ENCODE results near the gene LGR6.
"Not testable (repeated sequence)": the region's sequence is repeated elsewhere in the genome, so short reads cannot be mapped to it uniquely, and the experiment has no call there.

The LGR6 gene

DNA sequence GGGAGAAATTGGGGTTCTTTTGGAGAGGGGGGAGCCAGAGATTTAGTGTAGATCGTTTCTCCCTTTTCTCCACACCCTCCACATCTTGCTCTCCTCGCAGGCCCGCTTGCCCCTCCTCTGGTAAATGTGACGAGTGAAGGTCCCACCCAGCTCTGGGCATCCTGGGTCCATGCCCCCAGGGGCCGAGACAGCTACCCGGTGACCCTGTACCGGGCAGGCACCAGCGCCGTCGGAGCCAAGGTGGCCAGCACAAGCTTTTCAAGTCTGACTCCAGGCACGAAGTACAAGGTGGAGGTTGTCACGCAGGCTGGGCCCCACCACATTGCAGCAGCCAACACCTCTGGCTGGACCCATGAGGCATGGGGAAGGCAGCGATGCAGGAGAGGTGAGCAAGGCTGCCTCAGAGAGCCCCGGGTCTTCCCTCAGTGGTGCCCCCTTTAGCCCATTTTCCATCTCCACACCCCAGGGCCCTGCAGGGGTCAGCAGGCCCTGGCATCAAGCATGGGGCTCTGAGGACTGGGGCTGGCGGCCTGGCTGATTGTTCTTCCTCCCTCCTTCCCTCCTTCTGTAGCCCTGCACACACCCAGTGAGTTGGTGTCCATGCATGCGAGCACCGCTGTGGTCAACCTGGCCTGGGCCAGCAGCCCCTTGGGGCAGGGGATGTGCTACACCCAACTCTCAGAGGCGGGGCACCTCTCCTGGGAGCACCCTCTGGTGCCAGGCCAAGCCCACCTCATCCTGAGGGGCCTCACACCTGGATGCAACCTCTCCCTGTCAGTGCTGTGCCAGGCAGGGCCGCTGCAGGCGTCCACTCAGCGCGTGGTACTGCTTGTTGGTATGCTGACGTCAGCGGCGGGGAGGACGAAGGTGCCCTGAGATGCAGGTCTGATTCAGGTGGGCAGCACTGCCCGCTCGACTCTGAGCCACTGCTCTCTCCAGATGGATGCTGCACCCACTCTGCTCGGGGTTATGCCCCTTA, 16.4 kb upstream of the LGR6 start:
- no peak for DNase-seq

DNA sequence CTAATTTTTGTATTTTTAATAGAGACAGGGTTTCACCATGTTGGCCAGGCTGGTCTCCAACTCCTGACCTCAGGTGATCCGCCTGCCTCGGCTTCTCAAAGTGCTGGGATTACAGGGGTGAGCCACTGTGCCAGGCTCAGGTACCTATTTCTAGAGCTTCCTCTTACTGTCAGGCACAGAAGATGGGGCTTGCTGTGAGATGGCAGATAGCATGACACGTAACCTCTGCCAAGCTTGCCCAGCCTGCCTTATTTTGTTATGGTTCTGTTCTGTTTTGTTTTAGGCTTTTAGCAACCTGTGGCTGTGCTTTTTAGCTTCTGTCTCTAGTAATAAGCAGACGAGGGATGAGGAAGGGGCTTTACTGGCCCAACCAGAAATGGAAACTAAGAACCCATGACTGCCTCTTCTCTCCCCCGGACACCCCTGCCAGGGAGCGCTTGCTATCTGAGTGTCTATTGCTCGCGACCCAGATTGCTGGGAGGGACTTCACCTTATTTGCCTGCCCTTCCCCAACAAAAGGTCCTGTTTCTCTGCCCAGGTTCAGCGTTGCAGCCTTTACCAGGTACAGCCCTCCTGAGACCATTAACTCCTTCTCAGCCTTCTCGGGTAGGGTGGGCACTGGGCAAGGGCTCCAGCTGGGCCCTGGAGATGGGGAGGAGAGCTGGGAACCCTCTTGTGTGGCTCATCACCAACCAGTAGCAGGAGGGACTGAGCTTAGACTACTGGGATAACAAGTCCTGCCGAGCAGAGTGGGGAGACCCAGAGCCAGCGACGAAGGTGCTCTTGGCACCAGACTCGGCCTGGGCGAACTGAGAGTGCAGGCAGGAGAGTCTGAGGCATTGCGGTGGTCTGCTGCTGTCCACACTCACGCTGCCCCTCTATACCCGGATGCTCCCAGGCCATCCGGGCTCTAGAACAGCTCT, 13.5 kb upstream of the LGR6 start:
- no peak for DNase-seq

GRCh38 chr1:202180751-202181139, 12.9 kb upstream of the LGR6 start:
- DNase-seq, result not testable (repeated sequence)

- no peak for DNase-seq
Observed at GRCh38 chr1:202181586-202181985, 12.0 kb upstream of the LGR6 start.

DNA sequence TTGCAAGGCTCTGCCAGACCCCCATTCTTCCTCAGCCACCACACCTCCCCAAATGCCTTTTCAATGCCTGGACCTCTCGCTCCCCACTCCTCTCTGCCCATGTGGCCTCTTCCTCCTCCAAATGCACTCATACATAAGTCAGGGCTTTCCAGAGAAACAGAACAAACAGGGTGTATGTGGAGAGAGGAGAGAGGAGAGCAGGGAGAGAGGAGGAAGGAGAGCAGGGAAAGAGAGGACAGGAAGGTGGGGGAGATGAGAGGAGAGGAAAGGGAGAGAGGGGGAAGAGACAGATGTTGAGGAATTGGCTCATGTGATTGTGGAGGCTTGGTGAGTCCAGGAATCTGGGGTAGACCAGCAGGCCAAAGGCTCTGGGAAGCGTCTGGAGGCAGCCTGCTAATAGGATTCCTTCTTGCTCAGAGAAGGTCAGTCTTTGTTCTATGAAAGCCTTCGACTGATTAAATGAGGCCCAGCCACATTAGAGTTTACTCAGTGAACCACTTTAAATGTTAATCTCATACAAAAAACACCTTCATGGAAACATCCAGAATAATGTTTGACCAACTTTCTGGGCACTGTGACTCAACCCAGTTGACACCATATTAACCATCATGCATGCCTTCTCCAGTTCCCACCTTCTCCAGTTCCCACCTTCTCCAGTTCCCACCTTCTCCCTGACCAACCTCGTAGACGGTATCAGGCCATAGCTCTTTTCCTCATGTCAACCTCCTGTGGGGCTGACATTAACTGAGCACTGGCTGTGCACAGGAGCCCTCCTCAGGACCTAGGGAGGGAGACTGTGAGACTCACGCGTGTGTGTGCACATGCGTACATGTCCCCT, 11.3 kb upstream of the LGR6 start:
- no peak for DNase-seq

- peak; percentile 97 for DNase-seq
Observed at GRCh38 chr1:202184750-202185460, 8.7 kb upstream of the LGR6 start.

- no peak for DNase-seq
Observed at GRCh38 chr1:202186327-202186726, 7.3 kb upstream of the LGR6 start.

DNA sequence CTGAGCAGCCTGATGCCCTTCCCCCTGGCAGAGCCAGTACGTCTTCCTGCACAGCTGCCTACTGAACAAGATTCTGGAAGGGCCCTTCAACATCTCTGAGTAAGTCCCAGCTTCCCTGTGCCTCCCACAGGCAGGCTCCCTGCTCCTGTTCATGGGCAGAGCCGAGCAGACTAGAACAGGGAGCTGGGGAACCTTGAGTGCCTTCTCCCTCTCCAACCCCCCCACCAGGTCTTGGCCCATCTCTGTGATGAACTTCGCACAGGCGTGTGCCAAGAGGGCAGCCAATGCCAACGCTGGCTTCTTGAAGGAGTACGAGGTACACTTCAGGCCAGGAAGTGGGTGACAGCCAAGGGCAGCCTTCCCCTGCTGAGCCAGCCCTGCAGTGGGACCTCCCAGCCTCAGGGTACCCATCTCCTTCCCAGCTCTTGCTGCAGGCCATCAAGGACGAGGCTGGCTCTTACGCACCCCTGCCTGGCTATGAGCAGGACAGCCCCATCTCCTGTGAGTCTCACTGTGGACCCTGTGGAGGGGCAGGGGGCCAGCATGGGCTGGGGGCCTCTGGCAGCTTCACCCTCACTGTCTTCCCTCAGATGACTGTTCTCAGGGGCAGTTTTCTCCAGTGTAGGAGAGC, 6.4 kb upstream of the LGR6 start:
- DNase-seq, result no peak

DNA sequence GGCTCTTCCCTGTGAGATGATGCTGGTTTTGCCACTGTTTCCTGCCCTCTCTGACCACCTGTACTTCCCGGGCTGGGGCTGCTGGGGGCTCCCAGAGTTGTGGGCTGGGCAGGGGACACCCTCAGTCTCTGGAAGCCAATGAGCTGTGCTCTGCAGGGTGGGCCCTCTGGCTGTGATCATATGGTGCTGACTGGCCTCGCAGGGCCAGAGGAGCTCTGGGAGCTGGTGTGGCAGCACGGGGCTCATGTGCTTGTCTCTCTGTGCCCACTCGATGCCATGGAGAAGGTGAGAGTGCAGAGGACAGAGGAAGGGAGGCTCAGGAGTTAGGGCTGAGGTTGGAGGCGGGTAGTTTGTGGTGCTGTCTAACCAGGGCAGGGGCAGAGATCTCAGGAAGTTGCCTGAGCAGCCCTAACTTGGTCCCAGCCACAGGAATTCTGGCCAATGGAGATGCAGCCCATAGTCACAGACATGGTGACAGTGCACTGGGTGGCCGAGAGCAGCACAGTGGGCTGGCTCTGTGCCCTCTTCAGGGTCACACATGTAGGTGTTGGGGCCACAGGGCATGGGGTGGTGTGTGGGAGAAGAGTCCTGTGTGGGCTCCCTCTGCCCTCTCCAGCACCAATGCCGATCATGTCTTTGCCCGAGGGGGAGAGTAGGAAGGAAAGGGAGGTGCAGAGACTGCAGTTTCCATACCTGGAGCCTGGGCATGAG, 5.7 kb upstream of the LGR6 start:
- peak; percentile 54 for DNase-seq

GRCh38 chr1:202189001-202189790, 4.4 kb upstream of the LGR6 start:
- peak; percentile 90 for DNase-seq

GRCh38 chr1:202189918-202190715, 3.5 kb upstream of the LGR6 start:
- peak; percentile 80 for DNase-seq

GRCh38 chr1:202191391-202191790, 2.2 kb upstream of the LGR6 start:
- not testable (repeated sequence) for DNase-seq

GRCh38 chr1:202192770-202193613, 607 bp upstream of the LGR6 start:
- DNase-seq, result peak; percentile 90

- no peak for DNase-seq
Observed at GRCh38 chr1:202194328-202194648, 689 bp downstream of the LGR6 start.

GRCh38 chr1:202197653-202198365, 4.2 kb downstream of the LGR6 start:
- DNase-seq, result no peak

GRCh38 chr1:202198366-202198724, 4.7 kb downstream of the LGR6 start:
- DNase-seq, result no peak

DNA sequence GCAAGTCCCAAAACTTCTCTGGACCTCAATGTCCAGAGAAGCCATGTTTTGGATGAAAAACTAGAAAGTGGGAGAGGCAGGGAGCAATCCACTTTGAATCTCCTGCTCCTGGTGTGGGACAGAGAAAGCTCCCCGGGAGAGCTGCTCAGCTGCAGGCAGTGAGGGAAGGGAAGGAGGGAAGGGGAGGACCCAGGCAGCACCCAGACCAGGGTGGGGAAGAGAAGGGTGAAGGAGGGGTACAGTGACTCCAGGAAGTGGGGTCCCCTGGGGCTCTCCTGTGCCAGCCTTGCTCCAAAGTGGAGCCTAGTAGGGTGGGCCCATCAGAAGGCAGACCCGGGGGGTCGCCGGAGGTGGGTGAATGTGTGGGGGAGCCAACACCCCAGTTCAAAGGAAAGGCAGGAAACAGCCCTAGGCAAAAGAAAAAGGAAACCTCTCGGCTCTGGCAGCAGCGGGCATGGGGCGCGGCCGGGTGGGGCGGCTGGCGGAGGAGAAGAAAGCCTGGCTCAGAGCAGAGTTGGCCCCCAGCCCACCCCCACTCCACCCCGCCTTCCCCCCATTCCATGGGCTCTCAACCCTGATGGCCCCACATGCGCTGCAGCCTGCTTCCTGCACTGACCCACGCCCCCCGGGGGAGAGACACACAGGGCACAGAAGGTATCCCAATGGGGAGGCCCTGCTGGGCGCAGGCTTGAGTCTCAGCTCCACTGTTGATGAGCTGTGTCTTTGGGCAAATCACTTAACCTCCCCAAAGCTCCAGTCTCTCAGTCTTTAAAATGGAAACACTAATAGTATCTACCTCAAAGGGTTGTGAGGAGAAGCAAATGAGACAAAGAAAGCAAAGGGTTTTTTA, 5.7 kb downstream of the LGR6 start:
- no peak for DNase-seq
